Measurements from ENCODE around the gene FARP1.

FARP1 gene

GRCh38 chr13:98175043-98175442 lies 32.1 kb downstream of the FARP1 start:
- no peak for DNase-seq (ENCODE audit: insufficient read length, low spot score)
- TF ChIP-seq, protein P1, sequence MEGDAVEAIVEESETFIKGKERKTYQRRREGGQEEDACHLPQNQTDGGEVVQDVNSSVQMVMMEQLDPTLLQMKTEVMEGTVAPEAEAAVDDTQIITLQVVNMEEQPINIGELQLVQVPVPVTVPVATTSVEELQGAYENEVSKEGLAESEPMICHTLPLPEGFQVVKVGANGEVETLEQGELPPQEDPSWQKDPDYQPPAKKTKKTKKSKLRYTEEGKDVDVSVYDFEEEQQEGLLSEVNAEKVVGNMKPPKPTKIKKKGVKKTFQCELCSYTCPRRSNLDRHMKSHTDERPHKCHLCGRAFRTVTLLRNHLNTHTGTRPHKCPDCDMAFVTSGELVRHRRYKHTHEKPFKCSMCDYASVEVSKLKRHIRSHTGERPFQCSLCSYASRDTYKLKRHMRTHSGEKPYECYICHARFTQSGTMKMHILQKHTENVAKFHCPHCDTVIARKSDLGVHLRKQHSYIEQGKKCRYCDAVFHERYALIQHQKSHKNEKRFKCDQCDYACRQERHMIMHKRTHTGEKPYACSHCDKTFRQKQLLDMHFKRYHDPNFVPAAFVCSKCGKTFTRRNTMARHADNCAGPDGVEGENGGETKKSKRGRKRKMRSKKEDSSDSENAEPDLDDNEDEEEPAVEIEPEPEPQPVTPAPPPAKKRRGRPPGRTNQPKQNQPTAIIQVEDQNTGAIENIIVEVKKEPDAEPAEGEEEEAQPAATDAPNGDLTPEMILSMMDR (IDR thresholded peaks at IDR 0.05; ENCODE audit: insufficient read depth, missing control alignments) = no peak
- no peak for FAIRE-seq

GRCh38 chr13:98175823-98176222 lies 32.9 kb downstream of the FARP1 start:
- TF ChIP-seq, protein P1 (IDR thresholded peaks at IDR 0.05; ENCODE audit: insufficient read depth, missing control alignments) = no peak
- DNase-seq (ENCODE audit: insufficient read length, low spot score) (no peak), FAIRE-seq (no peak)

DNA sequence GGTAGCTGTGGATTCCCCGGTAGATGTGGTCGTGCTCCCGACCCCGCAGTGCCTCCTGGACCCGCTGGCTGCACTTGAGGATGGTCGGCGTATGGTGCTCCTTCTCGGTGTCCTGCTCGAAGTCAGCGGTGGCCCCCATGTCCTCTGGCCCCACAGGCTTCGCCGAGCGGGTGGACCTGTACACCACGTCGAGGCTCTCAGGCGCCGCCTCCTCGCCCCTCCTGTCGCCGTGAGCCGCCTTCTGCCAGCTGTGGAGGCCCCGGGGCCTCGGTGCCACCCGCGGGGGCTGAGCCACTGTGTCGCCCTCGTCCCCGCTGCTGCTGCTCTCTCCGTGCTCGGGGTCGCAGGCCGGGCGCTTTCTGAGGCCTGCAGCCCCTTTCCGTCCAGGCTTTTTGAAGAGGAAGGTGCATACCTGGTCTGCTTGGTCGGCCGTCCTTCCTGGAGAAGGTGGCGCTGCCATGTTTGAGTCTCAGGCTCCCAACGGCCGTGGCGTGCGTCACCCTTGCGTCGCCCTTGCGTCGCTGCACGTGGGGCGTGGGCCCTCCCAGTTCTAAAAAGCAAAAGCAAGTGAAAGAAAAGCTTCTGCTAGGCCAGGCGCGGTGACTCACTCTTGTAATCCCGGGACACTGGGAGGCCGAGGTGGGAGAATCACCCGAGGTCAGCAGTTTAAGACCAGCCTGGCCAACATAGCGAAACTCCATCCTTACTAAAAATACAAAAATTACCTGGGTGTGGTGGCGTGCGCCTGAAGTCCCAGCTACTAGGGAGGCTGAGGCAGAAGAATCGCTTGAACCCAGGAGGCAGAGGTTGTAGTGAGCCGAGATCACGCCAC lies 34.1 kb downstream of the FARP1 start, which contains the start of gene RNF113B:
RNF113B (minus strand) TSS at position 493 of the 832 bp plus-strand sequence; CDS start at position 460, 33 bp downstream.
- DNase-seq (ENCODE audit: insufficient read length, low spot score) (no peak), FAIRE-seq (no peak)
- TF ChIP-seq, protein P1 (IDR thresholded peaks at IDR 0.05; ENCODE audit: insufficient read depth, missing control alignments) = no peak

DNA sequence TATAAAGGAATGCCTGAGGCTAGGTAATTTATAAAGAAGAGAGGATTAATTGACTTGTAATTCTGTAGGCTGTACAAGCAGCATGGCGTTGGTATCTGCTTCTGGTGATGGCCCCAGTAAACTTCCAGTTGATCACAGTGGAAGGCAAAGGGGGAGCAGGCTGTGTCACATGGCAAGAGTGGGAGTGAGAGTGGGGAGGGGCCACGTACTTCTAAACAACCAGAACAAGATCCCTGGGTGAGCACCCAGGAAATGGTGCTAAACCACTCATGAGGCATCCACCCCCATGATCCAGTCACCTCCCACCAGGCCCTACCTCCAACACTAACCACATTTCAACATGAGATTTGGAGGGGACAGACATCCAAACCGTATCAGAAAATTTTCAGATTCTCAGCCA lies 37.2 kb downstream of the FARP1 start:
- no peak for FAIRE-seq

GRCh38 chr13:98181111-98181815 lies 38.4 kb downstream of the FARP1 start:
- no peak for FAIRE-seq
- TF ChIP-seq, protein P1 (IDR thresholded peaks at IDR 0.05; ENCODE audit: insufficient read depth, missing control alignments) = no peak
- no peak for DNase-seq (ENCODE audit: insufficient read length, low spot score)

More for the DNA sequence above, 37.2 kb downstream of the FARP1 start:
- TF ChIP-seq, protein P1 (IDR thresholded peaks at IDR 0.05; ENCODE audit: insufficient read depth, missing control alignments) = no peak
- no peak for DNase-seq (ENCODE audit: insufficient read length, low spot score)

GRCh38 chr13:98182153-98182552 lies 39.3 kb downstream of the FARP1 start:
- DNase-seq (ENCODE audit: insufficient read length, low spot score) (no peak), FAIRE-seq (no peak)
- TF ChIP-seq, protein P1 (IDR thresholded peaks at IDR 0.05; ENCODE audit: insufficient read depth, missing control alignments) = no peak
